ENCODE results near the gene CD248. TPM values are rescaled to one million over a fixed set of nuclear protein-coding genes. Genes with fewer than 3 reads are reported as not detected.

CD248 gene
- total RNA-seq, 1 experiment from 2014 or later = 0.15 TPM

DNA sequence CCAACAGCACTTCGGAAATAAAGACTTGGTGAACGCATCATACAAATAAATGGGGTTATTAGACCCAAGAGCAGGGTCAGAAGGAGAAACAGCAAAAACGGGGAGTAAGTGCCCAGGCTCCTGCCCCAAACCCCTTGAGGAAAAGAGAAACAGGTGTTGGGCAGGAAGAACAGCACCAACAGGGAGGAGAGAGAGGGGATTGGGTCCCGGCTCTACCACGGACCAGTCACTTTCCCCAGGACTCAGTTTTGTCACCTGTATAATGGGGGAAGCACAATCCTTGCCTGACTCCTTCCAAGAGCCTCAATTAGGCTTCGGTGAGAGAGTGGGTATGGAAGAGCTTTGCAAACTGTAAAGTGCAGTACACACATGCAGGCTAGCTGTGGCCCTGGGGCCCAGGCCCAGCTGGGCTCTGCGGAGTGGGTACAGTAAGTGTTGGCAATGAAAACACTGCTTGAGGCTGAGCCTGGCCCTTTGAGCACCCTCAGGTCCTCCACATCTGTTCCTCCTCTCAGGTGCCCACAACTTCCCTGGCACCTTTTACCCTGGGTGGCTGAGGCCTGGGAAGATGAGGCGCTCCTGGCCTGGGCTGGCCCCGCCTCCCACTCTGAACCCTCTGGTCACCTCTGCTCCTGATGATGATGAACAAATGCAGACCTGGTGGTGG lies 45.8 kb upstream of the CD248 start:
- ChIA-PET POLR2A (interaction anchor here (0.7 kb wide), 1 partner anchor 104 kb away, joined by 3 read pairs; the partner anchor contains the start of gene PELI3), CTCF (interaction anchor here (0.6 to 1.7 kb wide), 5 partner anchors 20 to 311 kb away, joined by 3 to 6 read pairs (median 4); partner anchors contain the start of gene SF3B2)
- no peak for ATAC-seq
- Histone ChIP-seq H3K36me3 (ENCODE audit: control insufficient read depth, insufficient read depth, low read length) (no peaks in the 10 kb centered on the region), H3K27me3 (ENCODE audit: control insufficient read depth, insufficient read depth, low read length) (no peaks in the 10 kb centered on the region), H3K4me3 (ENCODE audit: low read depth in 2 of 2, low read length in 2 of 2) (no peak overlapping the region), H3K4me1 (ENCODE audit: control insufficient read depth, insufficient read depth, low read length) (peaks cover 8% of the 10 kb centered on the region), H3K27ac (ENCODE audit: low read length) (no peak overlapping the region), H3K9me3 (ENCODE audit: control insufficient read depth, insufficient read depth, low read depth, low read length) (no peaks in the 10 kb centered on the region)
- no TSS peak for BruUV-seq (replicated peaks)
- intact Hi-C loops (cut with micrococcal nuclease; ENCODE audit: unreplicated experiment) = no loop called here
- no peak for TF ChIP-seq TCF7L2 (IDR thresholded peaks at IDR 0.05; ENCODE audit: low read depth, low read length)
- peak; percentile 41; the same call in 1 of the 2 replicates for TF ChIP-seq POLR2AphosphoS5 (IDR thresholded peaks at IDR 0.05; ENCODE audit: low read depth, low read length)
- in situ Hi-C loops (cut with HindIII; ENCODE audit: low pct_unique_long_range_greater_than_20kb, low sequenced_read_pairs) = no loop called here
- DNase-seq (ENCODE audit: low read depth, low spot score) = no peak

DNA sequence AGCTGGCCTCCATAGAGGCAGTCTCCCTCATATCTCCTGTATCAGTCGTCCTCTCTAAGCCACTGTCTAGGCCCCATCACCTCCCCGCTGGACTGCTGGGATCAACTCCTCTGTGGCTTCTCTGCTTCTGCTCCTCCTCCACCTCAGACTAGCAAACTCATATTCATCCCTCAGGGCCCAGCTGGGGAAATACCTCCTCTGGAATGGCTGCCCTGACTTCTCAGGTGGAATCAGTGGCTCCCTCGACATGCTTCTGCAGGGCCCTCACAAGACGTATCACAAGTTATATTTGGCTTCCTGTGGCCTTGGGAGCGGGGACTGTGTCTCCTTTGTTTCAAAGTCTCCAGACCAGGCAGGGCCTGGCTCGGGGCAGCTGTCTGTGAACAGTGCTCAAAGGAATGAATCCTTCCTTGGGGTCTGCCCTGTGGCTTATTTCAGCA lies 44.7 kb upstream of the CD248 start:
- no TSS peak for BruUV-seq (replicated peaks)
- Histone ChIP-seq H3K4me3 (ENCODE audit: low read depth in 2 of 2, low read length in 2 of 2) (no peak overlapping the region), H3K27ac (ENCODE audit: low read length) (peak overlapping the region; percentile 24; the same call in 1 of the 2 replicates), H3K27me3 (ENCODE audit: control insufficient read depth, insufficient read depth, low read length) (no peaks in the 10 kb centered on the region), H3K36me3 (ENCODE audit: control insufficient read depth, insufficient read depth, low read length) (no peaks in the 10 kb centered on the region), H3K4me1 (ENCODE audit: control insufficient read depth, insufficient read depth, low read length) (peaks cover 8% of the 10 kb centered on the region), H3K9me3 (ENCODE audit: control insufficient read depth, insufficient read depth, low read depth, low read length) (no peaks in the 10 kb centered on the region)
- DNase-seq (ENCODE audit: low read depth, low spot score) = no peak
- intact Hi-C loops (cut with micrococcal nuclease; ENCODE audit: unreplicated experiment) (no loop called here), in situ Hi-C loops (cut with HindIII; ENCODE audit: low pct_unique_long_range_greater_than_20kb, low sequenced_read_pairs) (no loop called here)
- peak; percentile 30 for ATAC-seq
- ChIA-PET CTCF (interaction anchor here (0.9 kb wide), 1 partner anchor 24 kb away, joined by 4 read pairs; no protein-coding TSS in a partner anchor), POLR2A (no interaction called here)
- TF ChIP-seq SIN3A (IDR thresholded peaks at IDR 0.05; ENCODE audit: borderline replicate concordance, insufficient read depth, low read depth, low read length) (no peak), POLR2AphosphoS5 (IDR thresholded peaks at IDR 0.05; ENCODE audit: low read depth, low read length) (peak; percentile 39; the same call in 1 of the 2 replicates), TCF7L2 (IDR thresholded peaks at IDR 0.05; ENCODE audit: low read depth, low read length) (no peak)
- TF ChIP-seq, protein P1, sequence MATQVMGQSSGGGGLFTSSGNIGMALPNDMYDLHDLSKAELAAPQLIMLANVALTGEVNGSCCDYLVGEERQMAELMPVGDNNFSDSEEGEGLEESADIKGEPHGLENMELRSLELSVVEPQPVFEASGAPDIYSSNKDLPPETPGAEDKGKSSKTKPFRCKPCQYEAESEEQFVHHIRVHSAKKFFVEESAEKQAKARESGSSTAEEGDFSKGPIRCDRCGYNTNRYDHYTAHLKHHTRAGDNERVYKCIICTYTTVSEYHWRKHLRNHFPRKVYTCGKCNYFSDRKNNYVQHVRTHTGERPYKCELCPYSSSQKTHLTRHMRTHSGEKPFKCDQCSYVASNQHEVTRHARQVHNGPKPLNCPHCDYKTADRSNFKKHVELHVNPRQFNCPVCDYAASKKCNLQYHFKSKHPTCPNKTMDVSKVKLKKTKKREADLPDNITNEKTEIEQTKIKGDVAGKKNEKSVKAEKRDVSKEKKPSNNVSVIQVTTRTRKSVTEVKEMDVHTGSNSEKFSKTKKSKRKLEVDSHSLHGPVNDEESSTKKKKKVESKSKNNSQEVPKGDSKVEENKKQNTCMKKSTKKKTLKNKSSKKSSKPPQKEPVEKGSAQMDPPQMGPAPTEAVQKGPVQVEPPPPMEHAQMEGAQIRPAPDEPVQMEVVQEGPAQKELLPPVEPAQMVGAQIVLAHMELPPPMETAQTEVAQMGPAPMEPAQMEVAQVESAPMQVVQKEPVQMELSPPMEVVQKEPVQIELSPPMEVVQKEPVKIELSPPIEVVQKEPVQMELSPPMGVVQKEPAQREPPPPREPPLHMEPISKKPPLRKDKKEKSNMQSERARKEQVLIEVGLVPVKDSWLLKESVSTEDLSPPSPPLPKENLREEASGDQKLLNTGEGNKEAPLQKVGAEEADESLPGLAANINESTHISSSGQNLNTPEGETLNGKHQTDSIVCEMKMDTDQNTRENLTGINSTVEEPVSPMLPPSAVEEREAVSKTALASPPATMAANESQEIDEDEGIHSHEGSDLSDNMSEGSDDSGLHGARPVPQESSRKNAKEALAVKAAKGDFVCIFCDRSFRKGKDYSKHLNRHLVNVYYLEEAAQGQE (IDR thresholded peaks at IDR 0.05; ENCODE audit: insufficient read depth in 1 of 2, low read depth in 2 of 2, low read length in 1 of 2) = no peak
- TF ChIP-seq, protein P2, sequence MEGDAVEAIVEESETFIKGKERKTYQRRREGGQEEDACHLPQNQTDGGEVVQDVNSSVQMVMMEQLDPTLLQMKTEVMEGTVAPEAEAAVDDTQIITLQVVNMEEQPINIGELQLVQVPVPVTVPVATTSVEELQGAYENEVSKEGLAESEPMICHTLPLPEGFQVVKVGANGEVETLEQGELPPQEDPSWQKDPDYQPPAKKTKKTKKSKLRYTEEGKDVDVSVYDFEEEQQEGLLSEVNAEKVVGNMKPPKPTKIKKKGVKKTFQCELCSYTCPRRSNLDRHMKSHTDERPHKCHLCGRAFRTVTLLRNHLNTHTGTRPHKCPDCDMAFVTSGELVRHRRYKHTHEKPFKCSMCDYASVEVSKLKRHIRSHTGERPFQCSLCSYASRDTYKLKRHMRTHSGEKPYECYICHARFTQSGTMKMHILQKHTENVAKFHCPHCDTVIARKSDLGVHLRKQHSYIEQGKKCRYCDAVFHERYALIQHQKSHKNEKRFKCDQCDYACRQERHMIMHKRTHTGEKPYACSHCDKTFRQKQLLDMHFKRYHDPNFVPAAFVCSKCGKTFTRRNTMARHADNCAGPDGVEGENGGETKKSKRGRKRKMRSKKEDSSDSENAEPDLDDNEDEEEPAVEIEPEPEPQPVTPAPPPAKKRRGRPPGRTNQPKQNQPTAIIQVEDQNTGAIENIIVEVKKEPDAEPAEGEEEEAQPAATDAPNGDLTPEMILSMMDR (IDR thresholded peaks at IDR 0.05) = no peak

All from Panc1 (cell line).